ENCODE results near the gene ZNF799. TPM values are rescaled to one million over a fixed set of nuclear protein-coding genes. Genes with fewer than 3 reads are reported as not detected.

ZNF799 gene
- total and polyA plus RNA-seq, 2 of the 13 experiments (the other 11 are each of a cell fraction or from before 2014, with no cell fraction given) = 7.7 to 17.9 TPM

GRCh38 chr19:12365236-12366162, 35.6 kb downstream of the ZNF799 start, which contains the start of gene ZNF442 (continued):
- TF ChIP-seq ZBTB25 (CRISPR knock-in tag; IDR thresholded peaks at IDR 0.05) (peak; percentile 17; the same call in 1 of the 2 replicates), UBTF (CRISPR knock-in tag; IDR thresholded peaks at IDR 0.05) (peak; percentile 87), ZNF280D (CRISPR knock-in tag; IDR thresholded peaks at IDR 0.05) (peak; percentile 59; the same call in 1 of the 2 replicates), SP4 (CRISPR knock-in tag; IDR thresholded peaks at IDR 0.05) (peak; percentile 93), RAD21 (CRISPR knock-in tag; IDR thresholded peaks at IDR 0.05) (peak; percentile 87), HOXA3 (CRISPR knock-in tag; IDR thresholded peaks at IDR 0.05) (peak; percentile 58; the same call in 1 of the 2 replicates), POGK (CRISPR knock-in tag; conservative IDR thresholded peaks at IDR 0.05) (peak; percentile 36; the same call in 1 of the 2 replicates), MYPOP (CRISPR knock-in tag; IDR thresholded peaks at IDR 0.05) (no peak), ZNF362 (CRISPR knock-in tag; IDR thresholded peaks at IDR 0.05; ENCODE audit: borderline replicate concordance) (peak; percentile 30; the same call in 1 of the 2 replicates), ZNF143 (CRISPR knock-in tag; IDR thresholded peaks at IDR 0.05) (peak; percentile 79), ZBTB26 (CRISPR knock-in tag; IDR thresholded peaks at IDR 0.05; ENCODE audit: borderline replicate concordance) (no peak), HMG20B (CRISPR knock-in tag; conservative IDR thresholded peaks at IDR 0.05) (0 out of 2 replicates have a peak, but pooled peaks have one; percentile 12), NFATC3 (CRISPR knock-in tag; IDR thresholded peaks at IDR 0.05) (no peak), SCMH1 (CRISPR knock-in tag; IDR thresholded peaks at IDR 0.05; ENCODE audit: borderline replicate concordance) (no peak), SRSF1 (optimal IDR thresholded peaks at IDR 0.05; ENCODE audit: low read depth, low read length) (peak; percentile 54)
